ENCODE data around the gene HNRNPU.
A peak's percentile ranks its signal among the peaks of the same experiment; 100 is the strongest.
"Not testable (repeated sequence)": the region's sequence is repeated elsewhere in the genome, so short reads cannot be mapped to it uniquely, and the experiment has no call there.

The HNRNPU gene

GRCh38 chr1:244840219-244840794 is 24.0 kb downstream of the HNRNPU start:
- DNase-seq (ENCODE audit: low spot score), result no peak

- DNase-seq (ENCODE audit: low spot score), result no peak
Measured at GRCh38 chr1:244839656-244840055, 24.7 kb downstream of the HNRNPU start.

- DNase-seq (ENCODE audit: low spot score), result no peak
Measured at GRCh38 chr1:244837597-244838258, 26.6 kb downstream of the HNRNPU start.

GRCh38 chr1:244836584-244836983 is 27.8 kb downstream of the HNRNPU start:
- DNase-seq (ENCODE audit: low spot score), result no peak

GRCh38 chr1:244836135-244836521 is 28.2 kb downstream of the HNRNPU start:
- DNase-seq (ENCODE audit: low spot score), result peak; percentile 35

GRCh38 chr1:244835276-244836134 is 28.8 kb downstream of the HNRNPU start, which contains the start of gene COX20:
Gene COX20 (plus strand): TSS chr1:244835658. CDS start chr1:244835715, 57 bp downstream.
- DNase-seq (ENCODE audit: low spot score), result peak; percentile 93

- peak; percentile 91 for DNase-seq (ENCODE audit: low spot score)
Measured at GRCh38 chr1:244834543-244835275, 29.6 kb downstream of the HNRNPU start.

GRCh38 chr1:244833734-244834542 is 30.4 kb downstream of the HNRNPU start:
- DNase-seq (ENCODE audit: low spot score), result peak; percentile 81

- not testable (repeated sequence) for DNase-seq (ENCODE audit: low spot score)
Measured at GRCh38 chr1:244833260-244833659, 31.1 kb downstream of the HNRNPU start.

GRCh38 chr1:244830639-244831038 is 33.7 kb downstream of the HNRNPU start:
- DNase-seq (ENCODE audit: low spot score), result no peak

- DNase-seq (ENCODE audit: low spot score), result no peak
Measured at GRCh38 chr1:244826712-244827111, 37.6 kb downstream of the HNRNPU start.

GRCh38 chr1:244822878-244823277 is 41.5 kb downstream of the HNRNPU start:
- DNase-seq (ENCODE audit: low spot score), result no peak

- DNase-seq (ENCODE audit: low spot score), result no peak
Measured at GRCh38 chr1:244821134-244821533, 43.2 kb downstream of the HNRNPU start.

- no peak for DNase-seq (ENCODE audit: low spot score)
Measured at GRCh38 chr1:244820131-244820530, 44.2 kb downstream of the HNRNPU start.

GRCh38 chr1:244817415-244817894 is 46.9 kb downstream of the HNRNPU start:
- no peak for DNase-seq (ENCODE audit: low spot score)

- DNase-seq (ENCODE audit: low spot score), result peak; percentile 27
Measured at GRCh38 chr1:244815600-244816099, 48.7 kb downstream of the HNRNPU start.

- DNase-seq (ENCODE audit: low spot score), result no peak
Measured at GRCh38 chr1:244813327-244813726, 51.0 kb downstream of the HNRNPU start.

GRCh38 chr1:244810221-244810620 is 54.1 kb downstream of the HNRNPU start:
- no peak for DNase-seq (ENCODE audit: low spot score)

GRCh38 chr1:244807138-244807537 is 57.2 kb downstream of the HNRNPU start:
- DNase-seq (ENCODE audit: low spot score), result no peak

GRCh38 chr1:244804841-244805240 is 59.5 kb downstream of the HNRNPU start:
- no peak for DNase-seq (ENCODE audit: low spot score)
